Activated CD8-positive, alpha-beta memory T cell treated with anti-CD3 and anti-CD28 coated beads, Interleukin-2, amount 50 U/mL, for 1 hour (primary cell): ENCODE measurements around the gene GRID1.
"Not testable (repeated sequence)": the region's sequence is repeated elsewhere in the genome, so short reads cannot be mapped to it uniquely, and the experiment has no call there.

ENCODE experiments used
- DNase-seq: peaks from one replicate; pipeline ENCODE4 v3.0.0-alpha.2; 2020; ENCODE audit errors: extremely low read depth

The GRID1 gene

GRCh38 chr10:86037096-86037495, 329.5 kb downstream of the GRID1 start:
- DNase-seq = no peak

GRCh38 chr10:86036544-86036831, 330.1 kb downstream of the GRID1 start:
- no peak for DNase-seq

GRCh38 chr10:86035791-86036543, 330.6 kb downstream of the GRID1 start:
- DNase-seq = no peak

- DNase-seq = no peak
These were observed 331.9 kb downstream of the GRID1 start for GRCh38 chr10:86034710-86035109.

- no peak for DNase-seq
These were observed 333.0 kb downstream of the GRID1 start for GRCh38 chr10:86033581-86033980.

- DNase-seq = not testable (repeated sequence)
These were observed 334.5 kb downstream of the GRID1 start for GRCh38 chr10:86032087-86032486.

GRCh38 chr10:86030312-86030711, 336.3 kb downstream of the GRID1 start:
- DNase-seq = no peak

GRCh38 chr10:86027346-86027745, 339.2 kb downstream of the GRID1 start:
- DNase-seq = no peak

GRCh38 chr10:86025509-86025908, 341.1 kb downstream of the GRID1 start:
- DNase-seq = no peak

- DNase-seq = no peak
These were observed 342.1 kb downstream of the GRID1 start for GRCh38 chr10:86024281-86025041.

- no peak for DNase-seq
These were observed 342.7 kb downstream of the GRID1 start for GRCh38 chr10:86023931-86024280.

GRCh38 chr10:86023336-86023735, 343.3 kb downstream of the GRID1 start:
- no peak for DNase-seq

- DNase-seq = no peak
These were observed 343.7 kb downstream of the GRID1 start for GRCh38 chr10:86022906-86023305.

GRCh38 chr10:86020134-86020533, 346.5 kb downstream of the GRID1 start:
- no peak for DNase-seq

GRCh38 chr10:86019141-86019540, 347.5 kb downstream of the GRID1 start:
- DNase-seq = no peak

- no peak for DNase-seq
These were observed 347.9 kb downstream of the GRID1 start for GRCh38 chr10:86018735-86019058.

- no peak for DNase-seq
These were observed 348.5 kb downstream of the GRID1 start for GRCh38 chr10:86017841-86018734.

- DNase-seq = no peak
These were observed 353.0 kb downstream of the GRID1 start for GRCh38 chr10:86013568-86013967.

- DNase-seq = no peak
These were observed 359.4 kb downstream of the GRID1 start for GRCh38 chr10:86007171-86007570.

GRCh38 chr10:86004337-86004736, 362.3 kb downstream of the GRID1 start:
- DNase-seq = no peak

GRCh38 chr10:86003201-86003621, 363.4 kb downstream of the GRID1 start:
- no peak for DNase-seq

- no peak for DNase-seq
These were observed 365.1 kb downstream of the GRID1 start for GRCh38 chr10:86001521-86001920.

- DNase-seq = no peak
These were observed 369.1 kb downstream of the GRID1 start for GRCh38 chr10:85997544-85997943.
